HG03460 (cell line): ENCODE measurements around the gene HHIPL1.

Experiments
- ATAC-seq: cut with Tn5 transposase; IDR thresholded peaks from one replicate; pipeline ENCODE4 v1.9.1; 2021; ENCODE audit not compliant: unreplicated experiment

HHIPL1 gene

DNA sequence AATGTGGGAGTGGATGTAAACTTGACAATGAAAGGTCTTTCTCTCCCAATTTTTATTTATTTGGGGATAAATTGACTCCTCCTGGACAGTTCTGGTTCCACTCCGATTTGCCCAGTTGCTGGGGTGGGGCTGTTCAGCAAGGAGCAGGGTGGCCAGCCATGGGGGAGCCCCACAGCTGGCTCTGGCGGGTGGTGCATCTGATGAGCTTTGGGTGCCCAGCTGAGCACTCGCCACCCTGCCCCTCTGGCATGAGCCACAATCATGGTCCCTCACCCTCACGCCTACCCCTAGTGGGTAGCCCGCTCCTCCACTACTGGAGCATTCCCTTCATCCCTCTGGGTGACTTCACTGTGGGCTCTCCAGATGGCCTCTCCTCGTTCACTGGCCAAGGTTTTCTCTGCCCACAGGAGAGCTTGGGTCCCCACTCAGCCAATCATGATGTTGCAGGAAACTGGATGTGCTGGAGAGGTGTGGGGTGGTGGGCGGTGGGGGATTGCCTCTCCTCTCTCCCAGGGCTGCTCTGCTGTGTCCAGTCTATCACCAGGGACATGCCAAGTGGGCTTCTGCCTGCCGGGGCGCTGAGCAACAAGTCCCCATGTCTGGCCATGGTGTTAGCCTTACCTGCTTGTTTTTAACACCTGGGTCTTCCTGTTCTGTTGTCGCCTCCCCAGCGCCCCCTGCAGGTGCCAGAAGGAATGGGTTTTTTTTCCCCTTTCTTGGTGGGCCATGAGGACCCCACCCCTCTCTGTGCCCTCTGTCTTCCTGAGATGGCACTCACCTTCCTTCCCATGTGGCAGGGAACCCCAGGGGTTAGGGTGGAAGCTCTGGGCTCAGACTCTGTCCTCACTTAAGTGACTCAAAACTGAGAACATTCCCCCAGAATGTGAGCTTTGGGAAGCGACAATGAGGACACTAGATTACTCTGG is 42.6 kb downstream of the HHIPL1 start:
- ATAC-seq = no peak

DNA sequence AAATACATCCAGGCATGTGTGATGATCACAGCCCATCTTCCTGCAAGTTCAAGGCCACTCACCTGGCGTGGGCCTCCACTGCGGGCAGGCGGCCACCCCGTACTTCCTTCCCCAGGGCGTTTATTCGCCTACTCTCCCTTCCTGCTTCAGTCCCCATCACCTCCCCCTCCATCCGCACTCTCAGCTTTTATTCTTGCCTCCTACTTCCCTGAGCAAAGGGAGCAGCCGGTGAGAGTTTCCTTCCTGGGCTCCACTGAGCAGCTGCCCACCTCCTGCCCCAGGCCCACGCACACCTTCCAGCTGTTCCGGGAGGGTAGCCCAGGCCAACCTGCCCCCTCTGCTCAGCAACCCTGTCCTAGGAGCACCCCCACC is 43.3 kb downstream of the HHIPL1 start:
- no peak for ATAC-seq

DNA sequence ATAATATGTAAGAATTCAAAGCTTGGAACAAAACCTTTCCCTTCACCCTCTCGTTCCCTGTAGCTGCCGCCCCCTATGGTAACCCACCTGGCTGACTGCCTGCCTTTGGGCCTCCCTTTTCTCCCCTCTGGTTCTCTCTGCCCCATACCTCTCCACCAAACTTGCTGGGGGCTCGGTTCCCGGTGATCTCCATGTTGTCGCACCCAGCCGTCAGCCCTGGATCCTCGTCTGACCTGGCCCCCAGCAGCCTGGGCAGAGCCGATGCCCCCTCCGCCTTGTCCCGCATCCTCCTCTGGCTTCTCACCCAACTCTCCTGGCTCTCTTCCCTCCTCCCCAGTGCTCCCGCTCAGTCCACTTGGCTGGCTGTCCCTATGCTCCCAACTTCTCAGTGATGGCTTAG is 43.7 kb downstream of the HHIPL1 start:
- ATAC-seq = no peak

DNA sequence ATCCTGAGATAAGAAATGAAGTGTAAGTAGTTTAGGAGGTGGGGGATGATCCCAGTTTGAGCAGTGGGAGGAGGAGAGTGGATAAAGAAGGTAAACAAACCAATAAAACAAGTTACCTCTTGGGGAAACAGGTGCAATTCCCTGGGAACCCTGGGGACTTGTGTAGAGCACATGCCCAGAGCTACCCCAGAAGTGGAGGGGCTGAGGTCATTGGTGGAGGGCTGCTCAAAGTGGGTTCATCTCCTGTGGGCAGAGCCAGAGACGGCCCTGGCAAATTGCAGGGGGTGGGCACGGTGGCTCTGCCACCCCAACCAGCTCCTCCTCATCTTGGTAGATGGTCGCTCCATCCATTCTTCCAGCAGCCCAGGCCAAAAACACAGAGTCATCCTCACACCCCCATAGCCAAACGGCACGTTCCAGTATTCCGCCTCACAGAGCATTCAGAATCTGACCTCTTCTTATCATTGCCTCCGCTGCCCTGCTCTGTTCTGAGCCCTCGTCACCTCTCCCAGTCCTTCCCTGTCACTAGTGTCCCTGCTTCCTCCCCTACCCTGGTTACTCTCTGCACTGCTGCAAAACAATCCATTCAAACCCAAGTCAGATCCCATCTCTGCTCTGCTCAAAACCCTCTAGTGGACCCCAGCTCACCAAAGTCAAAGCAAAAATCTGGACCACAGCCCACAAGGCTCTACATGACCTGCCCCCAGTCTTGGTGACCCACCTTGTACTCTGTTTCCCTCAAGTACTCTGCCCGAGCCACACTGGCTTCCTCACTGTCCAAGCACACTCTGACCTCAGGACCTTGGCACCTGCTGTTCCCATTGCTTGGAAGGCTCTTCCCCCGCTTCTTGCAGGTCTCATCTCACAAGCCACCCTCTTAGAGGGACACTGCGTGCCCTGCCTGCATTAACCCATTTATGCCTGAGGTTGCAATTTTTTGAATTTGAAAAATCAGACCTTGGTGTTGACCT is 44.6 kb downstream of the HHIPL1 start:
- no peak for ATAC-seq

DNA sequence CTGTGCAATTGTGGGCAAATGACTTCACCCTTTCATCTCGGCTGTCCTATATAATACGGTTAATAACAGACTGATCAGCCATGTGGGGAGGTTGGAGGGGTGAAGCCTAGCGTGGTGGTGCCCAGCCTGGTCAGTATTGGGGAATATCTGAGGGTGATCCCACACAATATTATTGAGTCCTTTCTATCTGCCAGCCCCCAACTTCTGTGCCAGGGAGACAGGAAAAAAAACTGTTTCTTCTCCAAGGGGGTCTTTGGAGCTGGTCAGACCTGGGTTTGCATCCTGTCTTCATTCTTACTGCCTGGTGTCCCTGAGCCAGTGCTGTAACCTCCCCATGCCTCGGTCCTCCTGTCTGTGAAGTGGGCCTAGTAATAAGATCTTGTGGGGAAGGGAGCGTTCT is 45.7 kb downstream of the HHIPL1 start:
- no peak for ATAC-seq

DNA sequence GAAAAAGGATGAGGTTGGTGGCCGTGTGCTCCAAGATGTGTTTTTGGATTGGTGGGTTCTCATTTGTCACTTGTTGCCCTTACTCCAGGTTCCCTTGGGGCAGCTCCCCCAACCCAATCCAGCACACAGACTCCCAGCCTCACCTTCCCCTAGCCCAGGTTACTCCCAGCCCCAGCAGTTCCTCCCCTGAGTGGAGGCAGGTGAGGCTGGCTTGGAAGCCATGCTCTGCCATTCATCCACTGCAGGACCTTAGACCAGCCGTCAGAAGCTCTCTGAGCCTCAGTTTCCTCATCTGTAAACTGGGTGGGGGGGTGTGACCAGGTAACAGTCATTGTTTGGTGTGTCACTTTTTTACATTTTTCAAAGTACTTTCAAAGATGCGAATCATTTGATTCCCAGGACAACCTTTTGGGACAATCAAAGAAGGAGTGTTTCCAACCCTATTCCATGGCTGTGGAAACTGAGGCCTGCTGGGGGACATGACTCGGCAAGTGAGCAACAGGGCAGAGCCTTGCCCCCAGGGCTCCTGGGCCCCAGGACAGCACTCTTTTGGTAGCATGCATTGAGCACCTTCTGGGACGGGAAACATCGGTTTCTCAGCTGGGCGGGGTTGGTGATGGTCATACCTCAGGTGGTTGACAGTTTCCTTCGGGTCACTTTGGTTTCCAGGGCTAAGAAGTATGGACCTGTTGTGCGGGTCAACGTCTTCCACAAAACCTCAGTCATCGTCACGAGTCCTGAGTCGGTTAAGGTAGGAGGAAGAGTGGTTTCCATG is 46.4 kb downstream of the HHIPL1 start:
- no peak for ATAC-seq

DNA sequence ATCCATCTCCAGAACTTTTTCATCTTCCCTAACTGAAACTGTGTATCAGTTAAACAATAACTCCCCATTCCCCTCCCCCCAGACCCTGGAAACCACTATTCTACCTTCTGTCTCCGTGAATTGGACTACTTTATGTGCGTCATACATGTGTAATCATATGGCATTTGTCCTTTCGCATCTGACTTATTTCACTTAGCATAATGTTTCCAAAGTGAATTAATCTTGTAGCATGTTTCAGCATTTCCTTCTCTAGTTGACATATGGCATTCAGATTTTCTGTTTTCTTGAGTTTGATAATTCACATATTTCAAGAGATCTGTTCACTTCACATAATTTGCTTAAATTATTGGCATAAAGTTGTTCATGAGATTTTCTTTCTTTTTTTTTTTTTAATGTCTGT is 49.0 kb downstream of the HHIPL1 start:
- ATAC-seq = no peak

DNA sequence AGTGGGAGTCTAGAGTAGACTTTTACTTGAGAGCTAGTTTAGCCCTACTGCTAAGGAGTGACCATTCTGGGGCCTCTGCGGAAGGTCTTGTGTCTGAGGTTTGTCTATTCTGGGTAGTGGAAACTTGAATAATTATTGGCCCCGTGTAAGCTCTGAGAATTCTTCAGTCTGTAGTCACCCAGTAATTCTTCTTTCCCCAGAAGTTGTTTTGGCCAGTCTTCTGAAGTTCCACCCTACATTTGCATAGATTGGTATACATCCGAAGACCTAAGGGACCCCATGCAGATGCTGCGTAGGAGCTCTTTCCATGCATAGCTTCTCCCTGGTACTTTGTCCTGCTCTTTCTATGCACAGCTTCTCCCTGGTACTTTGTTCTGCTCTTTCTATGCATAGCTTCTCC is 52.0 kb downstream of the HHIPL1 start:
- no peak for ATAC-seq

DNA sequence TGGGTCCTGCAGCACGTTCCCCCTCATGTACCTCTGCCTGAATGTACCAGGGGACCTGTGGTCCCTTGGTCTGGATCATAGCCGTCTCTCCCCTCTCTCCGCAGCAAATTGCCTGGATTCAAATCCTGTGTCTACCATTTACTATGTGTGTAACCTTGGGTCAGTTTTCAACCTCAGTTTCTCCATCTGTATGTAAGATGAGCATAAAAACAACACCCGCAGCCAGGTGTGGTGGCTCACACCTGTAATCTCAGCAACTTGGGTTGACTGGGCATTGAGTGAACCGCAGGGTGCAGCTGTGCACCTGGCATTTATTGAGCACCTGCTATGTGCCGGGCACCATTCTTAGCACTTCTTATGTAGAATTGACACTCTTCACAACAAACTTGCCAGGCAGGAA is 53.3 kb downstream of the HHIPL1 start:
- ATAC-seq = no peak

DNA sequence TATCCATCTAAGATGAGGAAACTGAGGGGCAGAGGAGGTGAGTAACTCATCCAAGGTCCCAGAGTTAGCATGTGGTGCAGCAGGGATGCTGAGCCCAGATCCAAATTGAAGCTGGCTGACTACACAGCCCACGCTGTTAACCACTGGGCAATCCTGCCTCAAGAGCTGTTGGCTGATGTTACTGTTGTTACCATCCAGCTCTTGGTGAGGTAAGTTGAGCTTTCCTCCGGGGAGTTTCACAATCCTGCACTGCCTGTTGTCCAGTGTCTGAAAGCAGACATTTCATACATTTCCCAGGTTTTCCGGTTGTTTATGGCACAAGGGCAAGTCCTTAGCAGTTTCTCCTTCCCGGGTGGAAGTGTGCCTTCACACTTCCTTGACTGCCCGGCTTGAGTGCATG is 53.7 kb downstream of the HHIPL1 start:
- ATAC-seq = no peak

DNA sequence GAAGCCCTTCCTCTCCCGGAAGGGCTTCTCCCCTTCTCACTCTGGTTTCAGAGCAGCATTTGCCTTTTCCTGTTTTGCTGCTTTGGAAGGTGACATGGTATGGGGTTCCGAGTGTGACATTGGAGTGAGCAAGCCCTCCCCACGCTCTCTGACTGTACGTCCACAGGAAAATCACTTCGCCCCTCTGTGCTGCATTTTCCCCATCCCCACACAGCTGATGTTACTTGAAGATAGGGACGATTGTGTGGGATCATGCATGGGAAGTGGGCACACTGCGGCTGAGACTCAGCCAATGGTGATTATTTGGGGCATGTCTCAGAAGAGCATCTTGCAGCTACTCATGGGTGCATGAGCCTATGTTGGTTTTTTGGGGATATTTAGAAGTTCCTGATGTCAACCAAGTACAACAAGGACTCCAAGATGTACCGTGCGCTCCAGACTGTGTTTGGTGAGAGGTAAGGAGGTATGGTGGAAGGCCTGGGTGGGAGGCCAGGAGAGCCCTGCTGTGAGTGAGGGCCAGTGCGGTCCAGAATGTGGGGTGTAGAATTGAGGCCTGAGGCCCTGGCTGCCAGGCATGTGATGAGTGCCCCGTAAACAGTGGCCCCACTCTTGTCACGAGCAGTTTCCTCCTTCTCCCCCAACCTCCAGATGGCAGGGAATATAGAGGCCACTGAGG is 54.3 kb downstream of the HHIPL1 start:
- no peak for ATAC-seq

DNA sequence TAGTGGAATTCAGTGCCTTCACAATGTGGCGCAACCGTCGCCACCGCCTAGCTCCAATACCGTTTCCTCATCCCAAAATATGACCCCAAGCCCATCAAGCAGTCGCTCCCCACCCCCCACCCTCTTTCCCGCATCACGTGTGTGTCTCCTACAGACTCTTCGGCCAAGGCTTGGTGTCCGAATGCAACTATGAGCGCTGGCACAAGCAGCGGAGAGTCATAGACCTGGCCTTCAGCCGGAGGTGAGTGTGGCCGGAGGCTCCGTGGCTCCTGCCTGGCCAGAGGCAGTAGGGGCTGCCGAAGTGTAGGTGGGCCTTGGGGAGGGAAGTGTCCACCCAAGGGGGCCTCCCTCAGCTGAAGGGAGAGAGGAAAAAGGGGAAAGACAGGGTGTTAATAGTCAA is 54.9 kb downstream of the HHIPL1 start:
- no peak for ATAC-seq

DNA sequence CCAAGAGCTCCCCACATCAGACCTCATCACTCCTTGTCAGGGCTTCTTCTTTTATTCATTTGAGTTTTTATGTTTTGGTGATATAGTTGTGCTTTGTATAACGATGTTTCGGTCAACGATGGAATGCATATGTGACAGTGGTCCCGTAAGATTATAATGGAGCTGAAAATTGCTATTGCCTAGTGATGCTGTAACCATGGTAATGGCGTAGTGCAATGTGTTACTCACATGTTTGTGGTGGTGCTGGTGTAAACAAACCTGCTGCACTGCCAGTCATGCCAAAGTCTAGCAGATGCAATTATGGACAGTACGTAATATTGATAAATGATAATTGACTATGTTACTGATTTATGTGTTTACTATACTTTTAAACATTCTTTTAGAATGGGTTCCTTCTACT is 55.5 kb downstream of the HHIPL1 start:
- no peak for ATAC-seq

DNA sequence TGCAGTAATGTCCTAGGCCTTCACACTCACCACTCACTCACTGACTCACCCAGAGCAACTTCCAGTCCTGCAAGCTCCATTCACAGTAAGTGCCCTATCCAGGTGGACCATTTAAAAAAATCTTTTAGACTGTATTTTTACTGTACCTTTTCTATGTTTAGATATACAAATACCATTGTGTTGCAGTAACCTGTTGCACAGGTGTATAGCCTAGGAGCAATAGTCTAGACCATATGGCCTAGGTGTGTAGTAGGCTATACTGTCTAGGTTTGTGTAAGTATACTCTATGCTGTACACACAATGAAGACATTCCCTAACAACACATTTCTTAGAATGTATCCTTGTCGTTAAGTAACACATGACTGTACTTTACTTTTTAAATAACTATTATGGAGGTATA is 56.3 kb downstream of the HHIPL1 start:
- ATAC-seq = no peak

DNA sequence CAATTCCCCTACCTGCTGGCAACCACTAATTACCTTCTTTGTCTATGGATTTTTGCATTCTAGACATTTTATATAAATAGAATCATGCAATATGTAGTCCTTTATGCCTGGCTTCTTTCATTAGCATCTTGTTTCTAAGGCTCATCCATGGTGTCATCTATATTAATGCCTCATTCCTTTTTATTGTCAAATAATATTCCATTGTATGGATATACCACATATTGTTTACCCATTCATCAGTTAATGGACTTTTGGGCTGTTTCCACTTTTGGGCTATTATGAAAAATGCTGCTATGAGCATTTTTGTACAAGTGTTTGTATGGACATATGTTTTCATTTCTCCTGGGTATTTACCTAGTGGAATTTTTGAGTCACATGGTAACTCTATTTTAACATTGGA is 57.2 kb downstream of the HHIPL1 start:
- no peak for ATAC-seq

DNA sequence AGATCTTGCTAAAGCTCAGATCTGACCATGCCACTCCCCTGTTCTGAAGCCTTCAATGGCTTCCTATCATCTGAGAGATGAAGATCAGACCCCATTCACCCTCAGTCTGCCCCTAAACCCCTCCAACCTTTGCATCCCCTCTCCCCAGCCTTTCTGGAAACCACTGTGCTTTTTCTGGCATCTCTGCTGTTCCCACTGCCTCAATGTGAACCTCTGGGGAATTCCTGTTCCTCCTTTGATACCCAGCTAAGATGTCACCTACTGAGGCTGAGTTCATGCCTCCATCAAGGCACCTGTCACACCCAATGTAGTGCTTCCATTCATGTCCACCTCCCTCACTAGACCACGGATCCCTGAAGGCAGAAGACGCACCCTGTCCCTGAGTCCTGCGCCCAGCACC is 58.5 kb downstream of the HHIPL1 start:
- ATAC-seq = no peak

DNA sequence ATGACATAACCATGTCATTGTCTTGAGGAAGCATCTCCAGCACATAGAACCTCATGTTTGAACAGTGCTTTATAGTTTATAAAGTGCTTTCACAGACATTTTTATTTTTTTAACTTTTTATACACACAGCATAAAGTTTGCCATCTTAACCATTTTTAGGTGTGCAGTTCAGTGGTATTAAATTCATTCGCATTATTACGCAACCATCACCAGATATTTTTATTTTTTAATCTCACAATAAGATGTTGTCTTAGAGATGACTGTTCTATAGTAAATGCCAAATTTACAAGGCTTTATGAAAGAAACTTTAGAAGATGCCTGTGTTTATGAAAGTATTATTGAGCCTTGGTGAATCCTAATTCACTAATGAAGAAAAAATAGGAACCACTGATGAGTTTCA is 59.1 kb downstream of the HHIPL1 start:
- no peak for ATAC-seq

DNA sequence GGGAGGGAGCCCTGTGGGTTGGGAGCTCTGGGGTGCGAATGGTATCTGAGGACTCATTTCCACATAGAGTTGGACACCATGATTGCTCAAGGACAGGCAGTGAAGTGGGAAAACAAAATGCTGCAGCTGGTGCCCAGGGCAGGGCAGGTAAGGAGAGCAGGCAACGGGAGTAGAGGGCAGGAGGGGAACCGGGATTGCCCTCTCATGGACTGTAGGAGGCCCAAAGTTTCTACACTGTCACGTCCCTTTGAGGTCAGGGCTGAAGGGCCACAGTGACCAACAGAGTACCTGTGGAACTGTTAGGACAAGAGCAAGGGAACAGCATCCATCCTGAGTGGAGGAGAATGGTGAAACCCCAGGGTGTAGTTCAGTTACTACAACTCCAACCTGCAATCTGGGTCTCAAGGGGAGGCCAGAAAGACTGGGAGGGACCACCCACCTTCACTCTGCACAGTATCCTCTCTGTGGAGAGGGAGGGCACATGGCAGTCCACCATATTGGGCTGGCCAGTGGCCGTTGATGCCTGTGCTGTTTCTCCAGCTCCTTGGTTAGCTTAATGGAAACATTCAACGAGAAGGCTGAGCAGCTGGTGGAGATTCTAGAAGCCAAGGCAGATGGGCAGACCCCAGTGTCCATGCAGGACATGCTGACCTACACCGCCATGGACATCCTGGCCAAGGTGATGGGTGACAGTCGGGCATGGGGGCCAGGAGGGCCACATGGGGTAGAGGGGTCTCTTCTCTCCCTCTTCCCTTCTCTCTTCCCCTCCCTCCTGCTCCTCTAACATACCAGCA is 61.4 kb downstream of the HHIPL1 start:
- no peak for ATAC-seq

DNA sequence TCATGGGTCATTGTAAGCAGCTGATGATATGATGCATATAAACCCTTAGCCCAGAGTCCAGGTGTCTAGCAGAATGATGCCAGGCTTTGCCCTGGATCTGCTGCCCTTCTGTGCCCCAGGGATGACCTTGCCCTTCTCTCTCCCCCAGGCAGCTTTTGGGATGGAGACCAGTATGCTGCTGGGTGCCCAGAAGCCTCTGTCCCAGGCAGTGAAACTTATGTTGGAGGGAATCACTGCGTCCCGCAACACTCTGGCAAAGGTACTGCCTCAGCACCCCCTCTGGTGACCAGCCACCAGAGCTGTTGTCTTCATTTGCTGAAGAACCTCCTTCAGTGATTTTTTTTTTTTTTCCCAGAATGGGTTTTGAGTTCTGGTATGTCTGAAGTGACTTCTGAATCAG is 62.5 kb downstream of the HHIPL1 start:
- no peak for ATAC-seq

DNA sequence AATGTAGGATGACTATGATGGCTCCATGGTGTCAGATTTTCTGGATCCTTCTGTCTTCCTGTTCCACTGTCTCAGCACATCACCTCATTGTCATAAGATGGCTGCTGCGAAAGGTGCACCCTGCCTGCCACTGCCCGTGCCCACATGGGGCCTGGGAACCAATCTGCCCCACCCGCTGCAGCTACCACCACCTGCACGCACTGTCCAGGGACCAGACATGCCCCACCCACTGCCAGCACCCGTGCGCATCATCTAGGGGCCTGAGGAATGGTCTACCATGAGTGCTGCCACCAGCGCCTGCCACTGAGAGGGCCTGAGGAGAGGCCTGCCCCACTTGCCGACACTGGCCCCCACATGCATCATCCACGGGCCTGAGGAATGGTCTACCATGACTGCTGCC is 63.0 kb downstream of the HHIPL1 start:
- no peak for ATAC-seq
